Measurements from ENCODE around the gene UFD1. TPM values are rescaled to one million over a fixed set of nuclear protein-coding genes. Genes with fewer than 3 reads are reported as not detected.

UFD1 gene
- total and polyA plus RNA-seq, 9 of the 15 experiments (the other 6 are each of a cell fraction or from before 2014, with no cell fraction given), result 238 to 645 (median 363) TPM

GRCh38 chr22:19401483-19401882 is 77.5 kb downstream of the UFD1 start (continued):
- TF ChIP-seq ZNF277 (CRISPR knock-in tag; IDR thresholded peaks at IDR 0.05; ENCODE audit: borderline replicate concordance) (0 out of 2 replicates have a peak, but pooled peaks have one; percentile 43), PRMT5 (CRISPR knock-in tag; IDR thresholded peaks at IDR 0.05) (no peak), MEF2A (IDR thresholded peaks at IDR 0.05; ENCODE audit: control insufficient read depth, low read depth, low read length) (no peak), ZNF143 (CRISPR knock-in tag; IDR thresholded peaks at IDR 0.05) (no peak), SP2 (IDR thresholded peaks at IDR 0.05; ENCODE audit: extremely low read depth, low read depth, low read length, poor library complexity, severe bottlenecking) (no peak), FOXP1 (CRISPR knock-in tag; IDR thresholded peaks at IDR 0.05) (no peak), SRSF9 (IDR thresholded peaks at IDR 0.05; ENCODE audit: borderline replicate concordance, low read depth, low read length) (no peak), JUNB (CRISPR knock-in tag; conservative IDR thresholded peaks at IDR 0.05) (0 out of 2 replicates have a peak, but pooled peaks have one; percentile 25), MCM5 (IDR thresholded peaks at IDR 0.05; ENCODE audit: low read depth) (no peak), VEZF1 (CRISPR knock-in tag; IDR thresholded peaks at IDR 0.05) (no peak), NONO (IDR thresholded peaks at IDR 0.05; ENCODE audit: low read depth in 2 of 2, low read length in 1 of 2) (no peak), OTX1 (CRISPR knock-in tag; IDR thresholded peaks at IDR 0.05) (peak; percentile 41; the same call in 1 of the 2 replicates), ARHGAP35 (IDR thresholded peaks at IDR 0.05; ENCODE audit: partially characterized antibody) (no peak)
